Measurements from ENCODE around the gene ZBBX.

- TF ChIP-seq POLR2A (IDR thresholded peaks at IDR 0.05; ENCODE audit: low read length): no peak
- TF ChIP-seq GATA1 (IDR thresholded peaks at IDR 0.05; ENCODE audit: low read depth, low read length): no peak
Measured at GRCh38 chr3:167302678-167303077, 77.4 kb downstream of the ZBBX start.

Data from erythroblast (primary cell).